ENCODE results near the gene KRT4. TPM values are rescaled to one million over a fixed set of nuclear protein-coding genes. Genes with fewer than 3 reads are reported as not detected.

KRT4 gene
- total RNA-seq, 1 experiment from 2014 or later = not detected

DNA sequence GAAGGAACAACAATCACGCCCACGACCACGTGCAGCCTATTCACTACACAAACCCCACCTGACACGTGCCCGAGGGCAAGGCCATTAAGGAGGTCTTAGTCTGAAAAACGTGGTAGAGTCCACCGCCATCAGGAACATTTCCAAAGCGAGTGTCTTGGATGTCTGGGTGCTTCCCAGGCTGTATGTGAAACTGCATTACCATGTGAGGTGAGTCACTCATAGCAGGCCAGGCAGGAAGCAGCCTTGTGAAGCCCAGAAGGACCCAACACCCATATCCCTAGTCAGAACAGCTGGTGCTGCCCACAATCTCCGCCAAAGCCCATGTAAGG, 23.5 kb upstream of the KRT4 start:
- no peaks in the 10 kb centered on the region for H3K79me2 ChIP-seq (ENCODE audit: insufficient read depth, low read length)
- H3K27me3 ChIP-seq (ENCODE audit: insufficient read depth, low read length) = no peaks in the 10 kb centered on the region; the same call in 1 of the 2 replicates
- H2AFZ ChIP-seq (ENCODE audit: low read length) = no peak overlapping the region
- H2AK5ac ChIP-seq (ENCODE audit: insufficient read length, low read length) = no peak overlapping the region
- no peak overlapping the region for H2BK120ac ChIP-seq (ENCODE audit: low read depth, low read length, poor library complexity, severe bottlenecking)
- peaks cover 17% of the 10 kb centered on the region for H3K27me3 Mint-ChIP-seq (ENCODE audit: low read depth)
- H3K23ac ChIP-seq (ENCODE audit: insufficient read length, low read depth, low read length) = no peak overlapping the region
- no peaks in the 10 kb centered on the region for H3K79me1 ChIP-seq (ENCODE audit: insufficient read depth, low read depth, low read length, poor library complexity, severe bottlenecking)
- no peak overlapping the region for H3K4ac ChIP-seq (ENCODE audit: low read depth, low read length)
- H3K9me3 Mint-ChIP-seq = no peaks in the 10 kb centered on the region
- no peak overlapping the region for H3K9ac ChIP-seq (ENCODE audit: extremely low read depth, insufficient read length, low read length)
- H3K56ac ChIP-seq (ENCODE audit: insufficient read length, low read depth, low read length) = no peak overlapping the region
- H4K5ac ChIP-seq (ENCODE audit: insufficient read length, low read depth, low read length) = no peak overlapping the region
- H3K4me1 Mint-ChIP-seq = no peaks in the 10 kb centered on the region; a peak in 1 of 4 replicates
- peak overlapping the region in 1 of 3 experiments; percentile 88; a peak in 2 of 7 replicates for H3K27ac Mint-ChIP-seq
- WGBS (ENCODE audit: extremely low coverage, insufficient read length, low lambda C conversion rate) = no CpG with 5 or more reads among the region's 9 CpGs
- no peak overlapping the region for H3K14ac ChIP-seq (ENCODE audit: insufficient read depth, low read length)
- TF ChIP-seq CTCF (conservative IDR thresholded peaks at IDR 0.05) = no peak
- DNase-seq = peak; percentile 28
- H3K27ac ChIP-seq (ENCODE audit: insufficient read length, low read depth, low read length) = no peak overlapping the region
- no peaks in the 10 kb centered on the region for H3K4me1 ChIP-seq (ENCODE audit: insufficient read depth, low read length)
- H3K9me3 ChIP-seq (ENCODE audit: control insufficient read depth, low read depth, low read length) = no peaks in the 10 kb centered on the region
- H4K8ac ChIP-seq (replicated peaks; ENCODE audit: insufficient read length, low read depth, low read length) = no peak overlapping the region
- H2BK15ac ChIP-seq (ENCODE audit: low read depth, low read length) = no peak overlapping the region
- H3K36me3 Mint-ChIP-seq (ENCODE audit: insufficient read depth in 1 of 3, low read depth in 3 of 3) = no peaks in the 10 kb centered on the region
- H4K20me1 ChIP-seq (ENCODE audit: control insufficient read depth, insufficient read depth, insufficient read length) = no peaks in the 10 kb centered on the region
- H4K91ac ChIP-seq (ENCODE audit: insufficient read length, low read depth, low read length) = no peak overlapping the region
- H3K4me3 Mint-ChIP-seq = no peak overlapping the region
- no peak overlapping the region for H2BK20ac ChIP-seq (ENCODE audit: low read depth, low read length, poor library complexity, severe bottlenecking)
- H2BK5ac ChIP-seq (ENCODE audit: insufficient read length, low read length) = no peak overlapping the region
- H3K4me2 ChIP-seq (ENCODE audit: insufficient read depth, insufficient read length, low read length) = no peak overlapping the region
- H3T11ph ChIP-seq (ENCODE audit: low read length) = no peak overlapping the region
- H3K18ac ChIP-seq (ENCODE audit: insufficient read length, low read depth, low read length) = no peak overlapping the region
- no peaks in the 10 kb centered on the region for H3K23me2 ChIP-seq (ENCODE audit: insufficient read length, low read depth, low read length, poor library complexity, severe bottlenecking)
- no peak overlapping the region for H2BK12ac ChIP-seq (ENCODE audit: insufficient read length, low read depth, low read length)

Measured in H9 (cell line).